HG03196 (cell line): Measurements from ENCODE around the gene DENND2D.
A peak's percentile ranks its signal among the peaks of the same experiment; 100 is the strongest.
"Not testable (repeated sequence)": the region's sequence is repeated elsewhere in the genome, so short reads cannot be mapped to it uniquely, and the experiment has no call there.

ENCODE experiments used
- ATAC-seq: cut with Tn5 transposase; IDR thresholded peaks from one replicate; pipeline ENCODE4 v1.9.1; 2021; ENCODE audit not compliant: unreplicated experiment

The DENND2D gene

DNA sequence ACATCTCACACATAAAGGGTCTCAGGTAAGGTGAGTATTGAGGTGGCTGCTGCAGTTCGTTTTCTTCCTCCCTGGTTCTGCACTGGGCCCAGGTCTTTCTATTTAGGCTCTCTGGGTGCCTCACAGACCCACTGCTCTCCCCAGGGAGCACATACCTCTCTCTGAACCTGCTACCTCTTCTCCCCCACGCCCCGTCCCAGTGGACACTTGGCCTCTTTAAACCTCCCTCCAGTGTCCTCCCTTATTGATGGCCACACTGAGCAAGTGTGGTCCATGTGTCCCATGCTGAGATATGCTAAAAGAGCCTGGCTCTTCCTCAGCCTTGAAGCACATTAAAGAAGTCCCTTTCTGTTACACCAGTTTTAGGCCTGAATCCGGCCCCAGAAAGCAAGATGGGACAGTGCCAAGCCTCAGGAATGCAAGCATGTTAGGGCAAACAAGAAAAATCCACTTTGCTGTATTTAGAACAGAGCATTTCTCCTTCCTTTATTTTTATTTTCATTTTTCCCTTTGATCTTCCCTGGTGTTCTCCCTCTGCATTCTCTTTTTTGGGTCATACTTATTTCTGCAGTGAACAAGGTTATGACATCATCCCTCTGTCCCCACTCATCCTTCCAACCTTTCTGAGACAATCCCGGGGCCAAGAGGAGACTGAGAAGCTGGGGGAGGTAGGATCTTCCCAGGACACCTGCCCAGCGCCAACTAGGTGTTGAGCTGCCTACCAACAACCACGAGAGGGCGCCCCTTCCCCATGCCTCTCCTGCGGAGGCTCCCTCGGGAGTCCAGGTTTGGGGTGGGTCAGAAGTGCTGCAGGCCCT lies 22.1 kb upstream of the DENND2D start:
- peak; percentile 1 for ATAC-seq

DNA sequence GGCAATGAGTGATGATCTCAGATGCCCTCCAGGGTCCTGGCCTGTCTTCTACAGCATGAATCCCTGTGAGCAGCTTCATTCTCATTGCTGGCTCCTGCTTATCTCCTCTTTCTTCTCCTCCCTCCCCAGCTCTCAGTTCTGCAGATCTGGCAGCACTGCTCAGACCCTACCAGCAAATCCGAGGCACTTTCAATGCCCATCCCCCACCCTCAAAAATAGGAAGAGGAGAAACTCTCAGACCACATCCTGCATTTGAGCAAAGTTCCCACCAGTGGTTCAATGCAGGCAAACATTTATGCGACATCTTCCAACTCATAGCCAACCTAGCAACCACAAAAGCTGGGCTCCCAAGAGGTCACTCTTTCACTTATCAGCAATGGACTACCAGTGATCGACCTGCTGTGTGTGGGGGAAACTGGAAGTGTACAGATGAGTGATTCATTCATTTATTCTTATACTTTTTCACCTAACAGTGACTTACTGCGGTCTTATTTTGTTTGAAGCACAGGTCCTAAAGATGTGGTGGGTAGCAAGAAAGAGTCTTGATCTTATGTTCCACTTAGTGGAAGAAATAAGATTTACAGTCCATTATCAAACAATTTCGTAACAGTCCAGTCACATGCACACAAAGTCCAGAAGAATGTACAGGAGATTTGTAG lies 21.3 kb upstream of the DENND2D start:
- peak; percentile 58 for ATAC-seq

DNA sequence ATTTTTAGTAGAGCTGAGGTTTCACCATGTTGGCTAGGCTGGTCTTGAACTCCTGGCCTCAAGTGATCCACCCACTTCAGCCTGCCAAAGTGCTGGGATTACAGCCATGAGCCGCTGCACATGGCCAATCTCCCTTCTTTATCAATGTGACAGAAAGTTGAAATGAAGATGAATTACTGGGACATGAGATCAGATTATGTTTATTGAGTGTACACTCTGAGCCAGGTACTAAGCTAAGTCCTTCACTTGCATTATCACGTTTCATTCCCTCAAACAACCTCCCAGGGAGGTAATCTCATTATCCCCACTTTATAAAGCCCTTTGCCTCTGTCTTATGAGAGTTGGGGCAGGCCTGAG lies 20.8 kb upstream of the DENND2D start:
- ATAC-seq, result peak; percentile 0

DNA sequence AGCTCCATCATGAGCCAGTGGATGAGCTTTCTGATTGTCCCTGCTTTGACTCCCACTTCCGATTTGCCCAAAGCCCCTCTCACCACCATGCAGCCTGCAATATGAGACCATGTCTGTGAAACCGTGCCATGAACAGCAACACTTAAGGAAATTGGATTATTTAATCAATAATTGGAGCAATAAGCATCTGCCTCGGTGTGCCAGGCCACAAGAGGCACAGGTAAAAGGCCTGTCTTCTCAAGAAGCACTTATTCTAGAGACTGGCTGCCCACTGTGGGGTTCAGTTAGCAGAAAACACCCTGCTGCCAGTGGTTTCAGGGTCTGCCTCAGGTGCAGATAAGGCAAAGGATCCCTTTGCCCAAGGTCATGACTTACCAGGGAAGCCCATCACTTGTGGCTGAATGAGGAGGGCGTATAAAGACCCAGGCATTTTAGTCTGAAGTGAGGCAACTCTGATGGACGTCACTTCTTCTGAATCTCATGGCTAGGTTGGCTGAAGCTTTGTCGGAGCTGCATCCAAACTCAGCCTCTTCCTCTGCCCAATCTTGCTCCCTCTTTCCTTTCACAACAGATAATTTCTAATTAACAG lies 19.9 kb upstream of the DENND2D start:
- no peak for ATAC-seq

DNA sequence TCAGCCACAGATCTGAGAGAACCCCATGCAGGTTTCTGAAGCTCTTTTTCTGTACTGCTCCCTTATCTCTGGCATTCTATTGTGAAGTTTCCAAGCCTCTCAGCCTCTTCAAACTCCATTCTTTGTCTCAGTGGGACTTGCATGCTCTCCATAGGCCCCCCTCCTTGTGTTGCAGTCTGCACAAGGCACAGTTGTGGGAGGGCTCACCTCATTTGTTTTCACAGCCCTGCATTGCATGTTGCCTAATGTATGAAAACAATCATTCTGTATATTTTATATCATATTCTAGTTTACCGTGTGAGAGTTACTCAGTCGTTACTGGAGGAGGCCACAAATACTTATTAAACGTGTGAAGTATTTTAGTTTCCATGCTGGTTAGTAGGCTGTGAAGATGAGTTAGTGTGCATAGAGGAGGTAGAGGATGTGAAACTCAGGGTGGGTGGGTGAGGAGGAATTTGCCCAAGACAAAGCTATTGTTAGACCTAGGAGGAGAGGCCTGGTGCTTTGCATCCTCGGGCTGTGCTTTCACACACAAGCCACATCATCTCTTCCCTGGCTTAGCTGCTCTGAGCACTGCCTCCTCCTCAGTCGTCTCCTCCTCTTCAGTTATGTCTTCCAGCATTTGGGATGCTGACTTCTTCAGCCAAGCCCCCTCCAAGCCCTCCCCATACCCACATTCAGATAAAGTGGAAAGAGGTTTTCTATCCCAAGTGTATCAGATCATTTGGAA lies 19.3 kb upstream of the DENND2D start:
- peak; percentile 32 for ATAC-seq

DNA sequence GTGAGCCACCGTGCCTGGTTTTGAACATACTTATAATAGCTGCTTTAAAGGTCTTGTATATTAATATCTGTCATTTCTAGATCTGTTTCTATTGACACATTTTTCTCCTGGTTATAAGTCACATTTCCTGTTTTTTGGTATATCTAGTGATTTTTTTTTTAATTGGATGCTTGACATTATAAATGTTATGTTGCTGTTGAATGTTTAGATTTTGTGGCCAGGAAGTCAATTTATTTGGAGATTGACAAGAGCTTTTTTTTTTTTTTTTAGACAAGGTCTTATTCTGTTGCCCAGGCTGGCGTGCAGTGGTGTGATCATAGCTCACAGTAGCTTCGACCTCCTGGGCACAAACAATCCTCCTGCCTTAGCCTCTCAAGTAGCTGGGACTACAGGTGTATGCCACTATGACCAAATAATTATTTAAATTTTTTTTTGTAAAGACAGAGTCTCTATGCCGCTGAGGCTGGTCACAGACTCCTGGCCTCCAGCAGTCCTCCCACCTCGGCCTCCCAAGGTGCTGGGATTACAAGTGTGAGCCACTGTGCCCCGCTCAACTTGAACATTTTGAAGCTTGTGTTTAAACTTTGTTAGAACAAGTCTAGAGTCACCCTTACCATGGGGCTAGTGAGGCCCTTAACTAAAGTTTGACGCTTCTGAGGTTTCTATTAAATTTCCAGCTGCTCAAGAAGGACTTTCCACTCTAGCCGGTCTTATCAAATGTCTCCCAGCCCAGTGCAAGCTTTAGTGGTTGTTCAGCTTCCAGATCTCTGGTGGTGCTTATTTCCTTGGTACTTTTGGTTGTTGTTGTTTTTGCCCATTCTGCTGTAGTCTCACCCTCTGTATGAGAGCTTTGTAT lies 18.5 kb upstream of the DENND2D start:
- ATAC-seq, result no peak

DNA sequence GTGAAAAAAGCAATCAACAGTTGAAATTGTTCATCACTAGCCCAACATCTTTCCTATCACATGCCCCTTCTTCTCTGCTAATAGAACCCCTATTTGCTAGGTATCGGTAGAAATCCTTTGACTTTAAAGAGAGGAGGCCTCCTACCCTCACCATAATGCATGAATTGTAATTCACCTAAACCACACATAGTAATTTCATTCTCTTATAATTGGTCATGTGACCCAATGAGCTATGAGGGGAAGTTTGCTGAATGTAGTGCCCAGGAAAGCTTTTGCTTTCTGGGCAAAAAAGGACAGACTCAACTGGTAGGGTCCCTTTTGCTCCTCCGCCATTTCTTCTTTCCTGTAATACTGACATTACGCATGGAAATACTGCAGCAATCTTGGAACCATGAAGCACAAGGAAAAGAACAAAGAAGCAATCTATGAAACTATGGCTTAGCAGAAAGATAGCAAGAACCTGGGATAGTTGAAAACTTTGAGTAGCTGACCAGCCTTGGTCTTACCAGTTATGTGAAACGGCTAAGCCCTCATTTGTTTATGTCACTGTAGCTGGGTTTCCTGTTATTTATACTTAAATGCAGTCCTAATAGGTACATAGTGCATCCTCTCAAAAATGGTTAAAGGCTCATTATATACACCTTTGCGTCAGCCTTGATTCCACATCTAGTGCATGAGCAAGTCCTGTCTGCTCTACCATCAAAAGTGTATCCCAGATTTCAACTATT lies 16.9 kb upstream of the DENND2D start:
- ATAC-seq, result no peak

DNA sequence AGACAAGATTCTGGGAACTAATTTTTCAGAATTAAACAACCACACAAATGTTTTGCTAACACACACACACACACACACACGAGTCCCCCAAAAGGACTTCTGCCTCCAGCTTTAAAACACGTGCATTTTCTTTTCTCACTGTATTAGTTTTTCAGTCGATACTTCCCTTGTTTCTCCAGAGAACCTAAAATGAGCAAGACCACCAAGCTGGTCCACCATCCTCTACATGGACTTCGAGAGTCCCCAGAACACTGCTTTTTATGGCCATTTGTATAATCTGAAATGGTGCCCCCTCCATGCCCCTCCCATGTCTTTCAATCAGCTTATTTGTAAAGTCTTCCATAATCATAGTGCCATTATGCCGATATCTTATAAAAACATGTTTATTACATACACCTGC lies 16.3 kb upstream of the DENND2D start:
- no peak for ATAC-seq

DNA sequence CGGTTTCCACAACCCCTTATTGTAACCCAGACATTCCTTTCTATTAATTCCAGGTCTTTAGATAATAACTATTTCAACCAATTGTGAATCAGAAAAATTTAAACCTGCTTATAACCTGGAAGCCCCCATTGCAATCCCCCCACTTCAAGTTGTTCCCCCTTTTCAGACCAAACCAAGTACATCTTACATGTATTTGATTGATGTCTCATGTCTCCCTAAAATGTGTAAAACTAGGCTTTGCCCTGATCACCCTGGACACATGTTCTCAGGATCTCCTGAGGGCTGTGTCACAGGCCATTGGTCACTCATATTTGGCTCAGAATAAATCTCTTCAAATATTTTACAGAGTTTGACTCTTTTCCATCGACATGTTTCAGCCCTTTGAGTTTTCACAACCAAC lies 14.8 kb upstream of the DENND2D start:
- ATAC-seq, result not testable (repeated sequence)

DNA sequence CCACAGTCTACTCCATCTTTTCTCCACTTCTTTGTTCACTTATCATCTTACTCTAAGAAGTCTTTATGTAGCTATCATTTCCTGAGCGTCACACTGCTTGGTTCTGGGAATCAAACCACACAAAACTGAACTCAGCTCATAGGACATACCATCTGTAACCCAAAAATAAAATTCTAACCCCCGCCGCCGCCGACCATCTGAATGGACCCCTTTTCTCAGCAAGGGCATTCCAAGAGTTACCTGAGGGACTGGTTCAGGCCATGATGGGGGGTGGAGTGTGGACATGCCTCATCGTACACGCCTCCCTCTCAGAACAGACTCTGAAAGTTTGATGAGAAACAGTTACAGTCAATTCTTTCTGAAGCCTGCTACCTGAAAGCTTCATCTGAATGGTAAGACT lies 14.4 kb upstream of the DENND2D start:
- ATAC-seq, result no peak

DNA sequence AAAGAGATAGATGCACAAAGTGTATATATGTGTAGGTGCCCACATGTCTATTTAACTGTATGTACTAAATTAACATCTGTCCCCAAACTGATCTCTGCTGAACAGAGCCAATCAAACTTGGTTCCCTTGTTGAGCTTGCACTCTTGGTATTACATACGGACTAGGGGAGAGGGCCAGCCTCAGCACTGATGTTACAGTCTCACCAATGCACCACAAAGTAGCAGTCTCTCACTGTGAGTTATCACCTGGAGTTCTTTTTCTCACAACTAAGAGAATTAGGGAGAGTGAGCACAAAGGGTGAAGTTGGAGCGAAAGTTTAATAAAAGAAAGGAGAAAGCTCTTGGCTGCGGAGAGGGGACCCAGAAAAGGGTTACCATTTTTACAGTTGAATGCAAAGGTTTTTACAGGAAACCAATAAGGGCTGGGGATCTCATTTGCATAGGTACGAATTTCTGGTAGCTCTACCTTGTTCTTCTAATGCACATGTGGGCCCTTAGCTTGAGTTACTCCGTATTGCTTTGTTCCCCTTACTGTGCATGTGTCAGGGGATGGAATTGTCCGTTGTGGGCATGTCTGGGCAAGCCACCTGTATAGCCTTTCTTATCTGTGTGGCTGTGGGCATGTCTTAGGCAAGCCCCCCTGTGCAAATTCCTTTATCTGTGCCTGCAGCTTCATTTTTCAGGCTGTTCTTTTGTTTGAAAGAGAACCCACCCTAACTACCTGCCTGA lies 13.8 kb upstream of the DENND2D start:
- no peak for ATAC-seq

DNA sequence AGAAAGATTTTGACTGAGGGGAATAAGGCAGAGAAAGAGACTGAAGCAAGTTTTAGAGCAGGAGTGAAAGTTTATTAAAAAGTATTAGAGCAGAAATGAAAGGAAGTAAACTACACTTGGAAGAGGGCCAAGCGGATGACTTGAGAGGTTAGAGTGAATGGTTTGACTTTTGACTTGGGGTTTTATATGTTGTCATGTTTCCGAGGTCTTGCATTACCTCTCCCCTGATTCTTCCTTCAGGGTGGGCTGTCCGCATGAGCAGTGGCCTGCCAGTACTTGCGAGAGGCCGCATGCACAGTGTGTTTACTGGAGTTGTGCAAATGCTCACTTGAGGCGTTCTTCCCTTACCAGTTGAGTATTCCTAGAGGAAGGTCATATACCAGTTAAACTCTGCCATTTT lies 13.0 kb upstream of the DENND2D start:
- ATAC-seq, result no peak

DNA sequence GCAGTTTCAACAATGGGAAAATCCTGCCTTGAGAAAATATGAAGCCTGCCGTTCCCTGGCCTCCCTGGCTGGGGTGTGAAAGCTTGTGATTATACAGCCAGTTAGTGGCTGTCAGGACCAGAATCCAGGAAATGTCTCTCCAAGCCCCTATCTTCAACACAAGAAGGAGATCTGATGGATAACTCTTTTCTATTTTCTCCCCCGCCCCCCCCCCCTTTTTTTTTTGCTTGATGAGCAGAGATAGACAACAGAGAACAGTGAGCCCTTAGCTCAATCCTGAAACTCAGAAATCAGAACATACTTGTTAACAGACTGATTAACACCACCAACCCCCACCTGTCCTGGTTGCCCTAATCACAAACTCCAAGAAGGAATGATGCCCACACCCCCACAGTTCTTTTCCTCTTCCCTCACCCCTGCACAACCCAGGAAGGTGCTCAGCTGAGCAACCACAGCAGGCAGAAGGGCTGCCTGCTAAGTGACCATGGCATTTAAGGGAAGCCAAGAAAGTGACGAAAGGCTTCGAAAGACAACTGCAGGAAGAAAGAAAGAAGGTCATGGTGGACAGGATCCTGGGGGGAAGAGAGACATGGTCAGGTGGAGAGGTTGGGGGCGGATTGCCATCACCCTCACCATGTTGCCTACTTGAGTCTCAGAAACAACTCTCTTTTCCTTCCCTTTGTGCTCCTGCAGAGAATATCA lies 12.3 kb upstream of the DENND2D start:
- ATAC-seq, result no peak

DNA sequence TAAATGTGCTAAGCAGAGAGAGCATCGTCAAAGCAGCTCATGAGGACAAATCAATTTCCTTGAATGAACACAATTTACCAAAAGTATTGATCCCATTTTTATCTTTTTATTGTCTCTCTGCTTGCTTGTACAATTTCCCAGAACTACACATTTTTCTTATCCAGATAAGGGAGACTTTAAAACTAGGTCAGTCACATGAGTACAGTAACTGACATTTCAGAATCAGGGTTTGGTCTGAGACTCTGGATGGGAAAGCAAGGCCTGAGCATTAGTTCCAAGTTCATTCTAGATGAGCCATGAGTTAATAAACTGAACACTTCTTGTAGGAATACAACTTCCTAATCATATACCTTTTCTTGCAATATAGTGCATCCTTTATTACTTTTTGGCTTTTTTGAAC lies 11.5 kb upstream of the DENND2D start:
- no peak for ATAC-seq

DNA sequence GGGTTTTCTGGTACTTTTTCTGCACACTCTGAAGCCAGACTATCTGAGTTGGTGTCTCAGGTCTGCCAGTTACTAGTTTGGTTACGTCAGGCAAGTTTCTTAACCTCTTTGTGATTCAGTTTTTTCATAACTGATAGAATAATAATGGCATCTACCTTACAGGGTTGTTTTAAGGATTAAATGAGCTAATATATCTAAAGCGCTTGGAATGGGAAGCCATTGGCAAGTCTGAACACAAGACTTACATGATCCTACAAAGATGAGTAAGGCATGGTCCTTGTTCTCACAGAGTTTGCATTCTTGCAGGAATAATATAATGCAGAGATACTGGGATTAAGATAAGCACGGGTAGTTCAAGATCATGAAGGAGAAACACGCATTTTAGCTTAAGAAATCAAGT lies 9.2 kb upstream of the DENND2D start:
- no peak for ATAC-seq

DNA sequence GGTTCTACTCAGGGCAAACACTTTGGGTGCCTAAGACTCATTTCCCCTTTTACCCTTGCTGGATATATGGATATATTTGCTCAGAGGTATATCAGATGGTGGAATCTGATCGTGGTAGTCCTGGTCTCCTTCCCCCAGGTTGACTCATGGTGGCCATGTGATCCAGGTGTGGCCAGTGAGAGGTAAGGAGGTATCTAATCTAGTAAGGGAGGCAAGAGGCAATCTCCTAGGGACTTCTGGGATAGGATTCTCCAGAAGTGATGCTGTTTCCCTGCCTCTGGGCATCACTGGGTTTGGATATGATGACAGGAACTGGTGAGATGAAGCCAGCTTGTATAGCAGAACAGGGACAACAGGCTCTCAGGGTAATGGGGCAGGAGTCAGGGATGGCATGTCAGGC lies 8.5 kb upstream of the DENND2D start:
- no peak for ATAC-seq

DNA sequence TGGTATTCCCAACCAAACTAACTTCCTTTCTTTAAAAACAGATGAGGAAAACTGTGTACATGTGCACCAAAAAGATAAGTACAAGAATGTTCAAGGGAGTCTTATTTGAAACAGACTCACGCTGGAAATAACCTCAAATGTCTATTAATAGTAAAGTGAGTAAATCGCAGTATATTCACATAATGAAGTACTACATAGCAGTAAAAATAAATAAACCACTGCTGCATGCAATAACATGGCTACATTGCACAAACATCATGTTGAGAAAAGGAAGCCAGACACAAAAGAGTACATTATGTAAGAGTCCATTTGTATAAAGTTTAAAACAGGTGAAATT lies 5.2 kb upstream of the DENND2D start:
- no peak for ATAC-seq

DNA sequence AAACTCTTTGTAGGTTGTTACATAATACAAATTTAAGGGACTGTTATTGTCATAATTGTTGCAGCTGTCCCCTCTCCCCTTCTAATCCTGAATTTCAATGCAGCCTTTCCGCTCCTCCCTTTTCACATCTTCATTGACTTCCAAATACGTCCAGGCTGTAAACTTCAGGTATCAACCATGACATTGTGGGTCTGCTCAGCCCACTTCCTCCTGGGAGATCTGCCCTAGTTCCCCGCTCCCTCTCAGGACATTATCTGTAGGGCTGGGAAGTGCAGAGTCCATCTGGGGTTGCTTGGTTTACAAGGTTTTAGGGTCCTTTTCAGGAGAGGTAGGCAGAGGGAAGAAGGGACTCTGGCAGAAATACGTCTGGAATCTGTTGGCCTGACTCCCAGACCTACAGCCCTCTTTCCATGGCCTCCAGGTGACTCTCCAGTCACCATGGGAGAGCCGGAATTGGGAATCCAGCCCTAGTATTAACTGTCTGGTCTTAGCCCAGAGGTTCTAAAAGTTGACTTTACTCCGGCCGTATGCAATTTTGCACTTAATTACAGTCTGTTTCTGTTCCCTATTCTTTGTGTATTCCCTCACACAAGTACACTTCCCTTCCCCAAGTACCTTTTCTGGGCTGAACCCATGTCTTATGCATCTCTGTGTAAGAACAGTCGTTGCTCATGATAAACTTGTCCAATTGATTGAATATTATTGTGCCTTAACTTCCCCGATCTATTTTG lies 4.7 kb upstream of the DENND2D start:
- ATAC-seq, result no peak
